Central memory CD4-positive, alpha-beta T cell (primary cell): ENCODE data around the gene COA1.
"Not testable (repeated sequence)": the region's sequence is repeated elsewhere in the genome, so short reads cannot be mapped to it uniquely, and the experiment has no call there.

Experiments
- DNase-seq: peaks from one replicate; pipeline ENCODE4 v3.0.0; 2022

Gene COA1

DNA sequence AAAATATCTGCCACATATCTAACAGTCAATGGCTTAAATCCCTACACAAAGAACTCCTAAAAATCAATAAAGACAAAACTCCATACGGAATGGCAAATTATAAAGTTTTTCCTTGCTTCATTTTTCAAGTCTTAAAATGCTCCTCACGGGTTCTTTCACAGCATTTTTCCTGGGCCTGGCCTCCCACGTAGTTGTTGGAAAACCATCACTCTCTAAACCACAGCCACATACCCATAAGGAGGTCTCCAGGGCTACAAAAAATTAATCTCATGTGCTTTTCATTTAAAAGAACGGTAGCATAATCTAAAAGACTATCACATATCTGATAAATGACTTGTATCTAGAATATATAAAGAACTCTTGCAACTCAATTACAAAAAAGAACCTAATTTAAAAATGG, 2.9 kb downstream of the COA1 start:
- DNase-seq = no peak

DNA sequence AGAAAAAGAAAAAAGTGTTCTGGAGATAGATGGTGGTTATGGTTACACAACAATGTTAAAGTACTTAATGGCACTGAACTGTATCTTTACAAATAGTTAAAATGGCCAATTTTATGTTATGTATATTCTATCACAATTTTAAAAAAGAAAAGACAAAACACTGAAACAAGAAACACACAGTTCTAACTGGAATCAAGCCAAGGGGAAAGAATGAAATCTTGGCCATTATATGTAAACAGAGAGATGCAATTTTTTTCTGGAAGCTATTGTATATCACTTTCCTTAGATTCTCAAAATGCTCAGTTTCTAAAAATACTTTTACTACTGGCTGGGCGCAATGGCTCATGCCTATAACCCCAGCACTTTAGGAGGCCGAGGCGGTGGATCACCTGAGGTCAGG, 4.1 kb downstream of the COA1 start:
- DNase-seq = no peak

GRCh38 chr7:43723007-43723341, 6.3 kb downstream of the COA1 start:
- no peak for DNase-seq

DNA sequence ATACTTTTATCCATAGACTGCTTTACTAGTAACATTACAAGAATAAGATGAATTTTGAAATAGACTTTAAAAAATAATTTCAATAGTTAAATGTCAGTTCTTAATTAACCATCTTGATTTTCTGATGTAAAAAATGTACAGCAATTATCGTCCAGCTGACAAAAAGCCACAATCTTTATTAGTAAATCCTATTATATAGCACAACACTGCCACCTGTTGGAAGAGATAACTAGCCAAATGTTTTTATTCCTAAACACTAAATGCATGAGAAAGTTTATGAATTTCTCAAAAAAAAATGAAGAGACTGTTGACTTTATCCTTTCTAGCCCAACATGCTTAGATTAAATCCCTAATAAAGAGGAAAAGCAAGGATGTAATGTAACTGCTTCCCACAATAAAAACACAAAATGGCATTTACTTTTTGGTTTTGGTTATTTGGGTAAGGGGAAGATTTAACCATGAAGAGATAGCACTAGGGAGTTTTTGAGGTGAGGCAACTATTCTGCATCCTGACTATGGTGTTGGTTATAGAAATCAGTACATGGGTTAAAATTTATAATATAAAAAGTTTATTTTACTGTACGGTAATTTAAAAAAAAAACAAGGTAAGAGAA, 8.0 kb downstream of the COA1 start:
- DNase-seq = peak; percentile 50

GRCh38 chr7:43716598-43716997, 12.7 kb downstream of the COA1 start:
- DNase-seq = no peak

GRCh38 chr7:43715966-43716365, 13.4 kb downstream of the COA1 start:
- DNase-seq = not testable (repeated sequence)

- no peak for DNase-seq
These were observed 17.8 kb downstream of the COA1 start for GRCh38 chr7:43711503-43711902.

GRCh38 chr7:43708055-43708454, 21.3 kb downstream of the COA1 start:
- not testable (repeated sequence) for DNase-seq

GRCh38 chr7:43703573-43703972, 25.8 kb downstream of the COA1 start:
- DNase-seq = no peak

- DNase-seq = no peak
These were observed 26.3 kb downstream of the COA1 start for GRCh38 chr7:43702974-43703373.

DNA sequence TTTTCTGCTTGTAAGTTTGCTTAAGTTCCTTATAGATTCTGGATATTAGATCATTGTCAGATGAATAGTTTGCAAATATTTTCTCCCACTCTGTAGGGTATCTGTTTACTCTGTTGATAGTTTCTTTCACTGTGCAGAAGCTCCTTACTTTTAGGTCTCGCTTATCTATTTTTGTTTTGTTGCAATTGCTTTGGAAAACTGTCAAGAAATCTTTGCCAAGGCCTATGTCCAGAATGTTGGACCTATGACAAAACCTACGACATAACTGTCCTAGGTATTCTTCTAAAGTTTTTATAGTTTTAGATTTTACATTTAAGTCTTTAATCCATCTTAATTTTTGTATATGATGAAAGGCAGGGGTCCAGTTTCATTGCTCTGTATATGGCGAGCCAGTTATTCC, 27.4 kb downstream of the COA1 start:
- no peak for DNase-seq

DNA sequence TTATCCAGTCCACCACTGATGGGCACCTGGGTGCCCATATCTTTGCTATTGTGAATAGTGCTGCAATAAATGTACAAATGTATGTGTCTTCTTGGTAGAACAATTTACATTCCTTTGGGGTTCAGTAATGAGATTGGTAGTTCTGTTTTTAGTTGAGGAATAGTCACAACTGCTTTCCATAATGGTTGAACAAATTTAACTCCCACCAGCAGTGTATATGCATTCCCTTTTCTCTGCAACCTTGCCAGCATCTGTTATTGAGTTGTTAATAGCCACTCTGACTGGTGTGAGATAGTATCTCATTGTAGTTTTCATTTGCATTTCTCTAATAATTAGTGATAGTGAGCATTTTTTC, 27.8 kb downstream of the COA1 start:
- no peak for DNase-seq

DNA sequence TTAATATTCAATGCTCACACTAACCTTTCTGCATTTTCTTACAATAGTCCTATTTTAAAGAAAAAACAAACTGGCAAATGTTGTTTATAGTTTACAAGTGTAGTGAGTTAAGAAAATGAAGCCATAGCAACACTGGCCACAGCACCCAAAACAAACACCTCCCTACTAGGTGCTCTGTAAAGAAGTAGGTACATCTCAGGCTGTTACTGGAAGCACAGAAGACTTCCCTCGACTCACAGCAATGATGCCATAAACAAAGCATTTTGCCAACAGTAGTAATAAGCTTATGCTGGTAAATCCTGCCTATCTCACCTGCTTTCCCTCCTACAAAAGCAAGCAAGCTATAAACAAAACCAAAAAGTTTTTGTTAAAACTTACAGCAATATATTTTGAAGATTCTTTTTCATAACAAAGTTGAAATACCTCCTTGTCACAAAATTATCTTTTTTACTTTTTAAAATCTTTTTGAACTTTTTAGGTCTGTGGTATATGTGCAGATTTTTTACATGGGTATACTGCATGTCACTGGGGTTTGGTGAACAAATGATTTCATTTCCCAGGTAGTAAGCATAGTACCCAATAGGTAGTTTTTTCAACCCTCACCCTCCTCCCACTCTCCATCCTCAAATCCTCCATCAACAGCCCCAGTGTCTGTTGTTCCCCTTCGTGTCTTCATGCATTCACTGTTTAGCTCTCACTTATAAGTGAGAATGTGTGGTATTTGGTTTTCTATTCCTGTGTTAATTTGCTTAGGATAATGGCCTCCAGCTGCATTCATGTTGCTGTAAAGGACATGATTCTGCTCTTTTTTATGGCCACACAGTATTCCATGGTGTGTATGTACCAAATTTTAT, 28.4 kb downstream of the COA1 start:
- no peak for DNase-seq

- DNase-seq = peak; percentile 63
These were observed 29.2 kb downstream of the COA1 start for GRCh38 chr7:43700059-43700501.

- no peak for DNase-seq
These were observed 30.7 kb downstream of the COA1 start for GRCh38 chr7:43698460-43699255.

DNA sequence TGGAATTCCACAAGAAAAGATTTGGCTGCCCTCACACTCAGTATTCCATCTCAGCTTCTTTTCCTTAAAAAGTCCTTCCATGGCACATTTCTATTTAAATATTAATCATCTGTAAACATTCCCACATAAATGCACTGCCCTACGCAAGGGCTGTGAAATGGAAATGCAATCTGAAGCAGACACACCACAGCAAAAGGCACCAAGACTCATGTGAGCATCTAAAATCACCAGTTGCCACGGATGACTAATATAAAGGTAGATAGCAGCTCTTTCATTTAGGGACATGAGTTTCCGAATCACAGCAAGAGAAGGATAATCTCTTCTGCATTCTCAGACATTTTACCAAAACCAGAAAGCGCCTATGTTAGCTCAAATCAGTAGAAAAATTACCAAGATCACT, 31.6 kb downstream of the COA1 start:
- no peak for DNase-seq

- no peak for DNase-seq
These were observed 34.0 kb downstream of the COA1 start for GRCh38 chr7:43695365-43695764.

- no peak for DNase-seq
These were observed 34.9 kb downstream of the COA1 start for GRCh38 chr7:43694399-43694748.

- DNase-seq = no peak
These were observed 35.5 kb downstream of the COA1 start for GRCh38 chr7:43693687-43694398.

GRCh38 chr7:43692582-43693373, 36.5 kb downstream of the COA1 start:
- DNase-seq = no peak

DNA sequence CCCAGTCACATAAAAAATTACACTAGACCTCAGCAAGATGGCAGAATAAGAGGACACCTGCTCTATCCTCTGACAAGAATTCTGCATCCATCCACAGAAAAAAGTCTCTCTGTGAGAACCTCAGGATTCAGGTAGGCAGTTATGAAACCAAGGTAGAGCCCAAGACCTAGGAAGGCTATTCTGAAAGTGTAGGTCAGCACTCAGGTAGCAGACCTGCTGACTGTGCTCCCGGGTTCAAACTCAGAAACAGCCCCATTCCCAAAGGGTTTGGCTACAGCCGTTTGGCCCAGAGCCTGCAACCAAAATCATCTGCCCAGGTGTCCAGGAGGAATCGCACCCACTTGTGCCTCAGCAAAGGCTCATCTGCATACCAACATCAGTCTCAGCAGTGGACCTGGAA, 37.7 kb downstream of the COA1 start:
- DNase-seq = no peak

DNA sequence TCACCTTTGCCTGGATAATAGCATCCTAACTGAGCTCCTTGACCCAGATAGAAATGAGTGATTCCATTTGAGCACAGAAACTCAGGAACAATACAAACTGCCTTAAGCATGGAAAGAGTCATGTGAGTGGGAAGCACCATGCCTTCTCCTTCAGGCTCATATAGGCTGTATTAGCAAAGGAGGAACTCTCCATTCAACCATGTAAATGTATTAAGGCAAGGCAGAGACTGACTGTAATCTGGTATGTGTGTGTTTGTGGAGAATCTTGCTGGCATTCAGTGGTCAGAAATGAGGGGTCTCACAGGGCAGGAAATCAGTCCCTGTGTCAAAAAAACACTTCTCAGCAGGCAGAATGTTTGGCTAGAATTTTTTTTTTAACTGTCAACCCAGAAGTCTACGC, 40.2 kb downstream of the COA1 start:
- no peak for DNase-seq
